ENCODE measurements around the gene ASTN1. TPM values are rescaled to one million over a fixed set of nuclear protein-coding genes. Genes with fewer than 3 reads are reported as not detected.

The ASTN1 gene
- total and polyA plus RNA-seq, 4 donors = 33.4 to 127 (median 82.8) TPM

- Histone ChIP-seq H3K27ac (ENCODE audit: low read depth, low read length) (no peak overlapping the region), H3K27me3 (ENCODE audit: control insufficient read depth, insufficient read depth, low read length) (peaks cover 10% of the 10 kb centered on the region)
- peak in 1 of 6 donors; percentile 23 for DNase-seq (ENCODE audit: low read depth in 4 of 6, low spot score in 6 of 6)
Measured at GRCh38 chr1:177171536-177172123, 7.1 kb upstream of the ASTN1 start.

GRCh38 chr1:177170756-177171535 is 6.4 kb upstream of the ASTN1 start, which contains the start of gene BRINP2:
Gene BRINP2 (plus strand): TSS chr1:177170958. CDS start chr1:177229877, 58,919 bp downstream.
- DNase-seq (ENCODE audit: low read depth in 4 of 6, low spot score in 6 of 6) = peak in 4 of 6 donors; percentile 77 to 98 (median 90)
- peak within 1 kb of the TSS; percentile 35 for H3K27ac ChIP-seq (ENCODE audit: low read depth, low read length)
- WGBS (ENCODE audit: insufficient coverage) = under 1% methylated on average over 47 of the region's 49 CpGs

More at GRCh38 chr1:177171536-177172123, 7.1 kb upstream of the ASTN1 start:
- H3K9me3 ChIP-seq (ENCODE audit: control insufficient read depth, insufficient read depth, low read length) = no peaks in the 10 kb centered on the region
- H3K4me3 ChIP-seq (ENCODE audit: low read depth, low read length) = peak overlapping the region; percentile 75
- H3K4me1 ChIP-seq (ENCODE audit: control insufficient read depth, insufficient read depth, low read length) = peaks cover 12% of the 10 kb centered on the region
- H3K36me3 ChIP-seq (ENCODE audit: control insufficient read depth, insufficient read depth, low read length) = no peaks in the 10 kb centered on the region
- WGBS (ENCODE audit: insufficient coverage) = 15% methylated on average over 6 of the region's 8 CpGs

GRCh38 chr1:177165069-177165439 is 542 bp upstream of the ASTN1 start:
- H3K36me3 ChIP-seq (ENCODE audit: control insufficient read depth, insufficient read depth, low read length) = no peaks in the 10 kb centered on the region
- peak overlapping the region; percentile 56 for H3K4me3 ChIP-seq (ENCODE audit: low read depth, low read length)
- 0% methylated on average over 1 of the region's 9 CpGs for WGBS (ENCODE audit: insufficient coverage)
- H3K27ac ChIP-seq (ENCODE audit: low read depth, low read length) = peak overlapping the region; percentile 74
- peaks cover 7% of the 10 kb centered on the region for H3K4me1 ChIP-seq (ENCODE audit: control insufficient read depth, insufficient read depth, low read length)
- no peaks in the 10 kb centered on the region for H3K9me3 ChIP-seq (ENCODE audit: control insufficient read depth, insufficient read depth, low read length)
- DNase-seq (ENCODE audit: low read depth in 4 of 6, low spot score in 6 of 6) = no peak
- peaks cover 4% of the 10 kb centered on the region for H3K27me3 ChIP-seq (ENCODE audit: control insufficient read depth, insufficient read depth, low read length)

More at GRCh38 chr1:177170756-177171535, 6.4 kb upstream of the ASTN1 start, which contains the start of gene BRINP2:
- Histone ChIP-seq H3K4me3 (ENCODE audit: low read depth, low read length) (peak within 1 kb of the TSS; percentile 75), H3K4me1 (ENCODE audit: control insufficient read depth, insufficient read depth, low read length) (peaks cover 12% of the 10 kb centered on the region), H3K27me3 (ENCODE audit: control insufficient read depth, insufficient read depth, low read length) (peaks cover 10% of the 10 kb centered on the region), H3K36me3 (ENCODE audit: control insufficient read depth, insufficient read depth, low read length) (no peaks in the 10 kb centered on the region), H3K9me3 (ENCODE audit: control insufficient read depth, insufficient read depth, low read length) (no peaks in the 10 kb centered on the region)

- DNase-seq (ENCODE audit: low read depth in 4 of 6, low spot score in 6 of 6) = peak in 2 of 6 donors; percentile 76 to 86
- Histone ChIP-seq H3K36me3 (ENCODE audit: control insufficient read depth, insufficient read depth, low read length) (no peaks in the 10 kb centered on the region), H3K4me1 (ENCODE audit: control insufficient read depth, insufficient read depth, low read length) (peaks cover 7% of the 10 kb centered on the region), H3K9me3 (ENCODE audit: control insufficient read depth, insufficient read depth, low read length) (no peaks in the 10 kb centered on the region), H3K4me3 (ENCODE audit: low read depth, low read length) (peak overlapping the region; percentile 56), H3K27ac (ENCODE audit: low read depth, low read length) (peak overlapping the region; percentile 74), H3K27me3 (ENCODE audit: control insufficient read depth, insufficient read depth, low read length) (peaks cover 2% of the 10 kb centered on the region)
- 0% methylated on average over 15 of the region's 15 CpGs for WGBS (ENCODE audit: insufficient coverage)
Measured at GRCh38 chr1:177163844-177164379, 600 bp downstream of the ASTN1 start.

- Histone ChIP-seq H3K4me3 (ENCODE audit: low read depth, low read length) (peak overlapping the region; percentile 14), H3K27ac (ENCODE audit: low read depth, low read length) (no peak overlapping the region)
- peak in 2 of 6 donors; percentile 63 to 74 for DNase-seq (ENCODE audit: low read depth in 4 of 6, low spot score in 6 of 6)
Measured at GRCh38 chr1:177162243-177162642, 2.3 kb downstream of the ASTN1 start.

GRCh38 chr1:177146499-177146898 is 18.0 kb downstream of the ASTN1 start:
- Histone ChIP-seq H3K4me1 (ENCODE audit: control insufficient read depth, insufficient read depth, low read length) (no peaks in the 10 kb centered on the region), H3K27me3 (ENCODE audit: control insufficient read depth, insufficient read depth, low read length) (no peaks in the 10 kb centered on the region), H3K9me3 (ENCODE audit: control insufficient read depth, insufficient read depth, low read length) (no peaks in the 10 kb centered on the region), H3K4me3 (ENCODE audit: low read depth, low read length) (no peak overlapping the region), H3K36me3 (ENCODE audit: control insufficient read depth, insufficient read depth, low read length) (no peaks in the 10 kb centered on the region), H3K27ac (ENCODE audit: low read depth, low read length) (no peak overlapping the region)
- WGBS (ENCODE audit: insufficient coverage) = no CpG with 5 or more reads among the region's 2 CpGs
- no peak for DNase-seq (ENCODE audit: low read depth in 4 of 6, low spot score in 6 of 6)

More at GRCh38 chr1:177162243-177162642, 2.3 kb downstream of the ASTN1 start:
- Histone ChIP-seq H3K36me3 (ENCODE audit: control insufficient read depth, insufficient read depth, low read length) (peaks cover 2% of the 10 kb centered on the region), H3K4me1 (ENCODE audit: control insufficient read depth, insufficient read depth, low read length) (peaks cover 7% of the 10 kb centered on the region), H3K27me3 (ENCODE audit: control insufficient read depth, insufficient read depth, low read length) (peaks cover 2% of the 10 kb centered on the region), H3K9me3 (ENCODE audit: control insufficient read depth, insufficient read depth, low read length) (no peaks in the 10 kb centered on the region)
- 10% methylated on average over 2 of the region's 2 CpGs for WGBS (ENCODE audit: insufficient coverage)

- DNase-seq (ENCODE audit: low read depth in 4 of 6, low spot score in 6 of 6) = peak in 1 of 6 donors; percentile 19
- H3K4me1 ChIP-seq (ENCODE audit: control insufficient read depth, insufficient read depth, low read length) = no peaks in the 10 kb centered on the region
- H3K4me3 ChIP-seq (ENCODE audit: low read depth, low read length) = no peak overlapping the region
- H3K27ac ChIP-seq (ENCODE audit: low read depth, low read length) = no peak overlapping the region
- no peaks in the 10 kb centered on the region for H3K36me3 ChIP-seq (ENCODE audit: control insufficient read depth, insufficient read depth, low read length)
- no peaks in the 10 kb centered on the region for H3K9me3 ChIP-seq (ENCODE audit: control insufficient read depth, insufficient read depth, low read length)
- 0% methylated on average over 1 of the region's 3 CpGs for WGBS (ENCODE audit: insufficient coverage)
- H3K27me3 ChIP-seq (ENCODE audit: control insufficient read depth, insufficient read depth, low read length) = no peaks in the 10 kb centered on the region
Measured at GRCh38 chr1:177145106-177146070, 19.1 kb downstream of the ASTN1 start.

GRCh38 chr1:177142791-177143271 is 21.7 kb downstream of the ASTN1 start:
- Histone ChIP-seq H3K27me3 (ENCODE audit: control insufficient read depth, insufficient read depth, low read length) (no peaks in the 10 kb centered on the region), H3K36me3 (ENCODE audit: control insufficient read depth, insufficient read depth, low read length) (no peaks in the 10 kb centered on the region), H3K4me1 (ENCODE audit: control insufficient read depth, insufficient read depth, low read length) (no peaks in the 10 kb centered on the region), H3K4me3 (ENCODE audit: low read depth, low read length) (no peak overlapping the region), H3K9me3 (ENCODE audit: control insufficient read depth, insufficient read depth, low read length) (no peaks in the 10 kb centered on the region), H3K27ac (ENCODE audit: low read depth, low read length) (no peak overlapping the region)
- no peak for DNase-seq (ENCODE audit: low read depth in 4 of 6, low spot score in 6 of 6)
- no CpG with 5 or more reads among the region's 4 CpGs for WGBS (ENCODE audit: insufficient coverage)

GRCh38 chr1:177142010-177142409 is 22.5 kb downstream of the ASTN1 start:
- Histone ChIP-seq H3K4me3 (ENCODE audit: low read depth, low read length) (no peak overlapping the region), H3K36me3 (ENCODE audit: control insufficient read depth, insufficient read depth, low read length) (no peaks in the 10 kb centered on the region), H3K27ac (ENCODE audit: low read depth, low read length) (no peak overlapping the region), H3K27me3 (ENCODE audit: control insufficient read depth, insufficient read depth, low read length) (no peaks in the 10 kb centered on the region), H3K9me3 (ENCODE audit: control insufficient read depth, insufficient read depth, low read length) (no peaks in the 10 kb centered on the region), H3K4me1 (ENCODE audit: control insufficient read depth, insufficient read depth, low read length) (no peaks in the 10 kb centered on the region)
- peak in 1 of 6 donors; percentile 77 for DNase-seq (ENCODE audit: low read depth in 4 of 6, low spot score in 6 of 6)
- WGBS (ENCODE audit: insufficient coverage) = no CpG with 5 or more reads among the region's 1 CpG

Data from spinal cord (tissue), 10 donors.